Keratinocyte (primary cell): ENCODE results near the gene QRSL1.

ENCODE experiments used
- EZH2 ChIP-seq: IDR thresholded peaks from one replicate; pipeline ENCODE4 v1.6.1; 2012; ENCODE audit warnings: inconsistent platforms, mild to moderate bottlenecking, low read length, moderate library complexity
- TF ChIP-seq, protein P1 (sequence below), 3 experiments: IDR thresholded peaks in 1 of 3; conservative IDR thresholded peaks in 1 of 3; optimal IDR thresholded peaks in 1 of 3; 2 replicates in 2 of 3; 3 replicates in 1 of 3; pipeline versions ENCODE3 to v1.5.1; 2011; ENCODE audit warnings: low read length in 3 of 3, mild to moderate bottlenecking in 3 of 3, moderate library complexity in 2 of 3, control low read depth in 1 of 3, inconsistent platforms in 1 of 3; ENCODE audit not compliant: insufficient read depth in 2 of 3; ENCODE audit errors: extremely low read depth in 1 of 3

DNA sequence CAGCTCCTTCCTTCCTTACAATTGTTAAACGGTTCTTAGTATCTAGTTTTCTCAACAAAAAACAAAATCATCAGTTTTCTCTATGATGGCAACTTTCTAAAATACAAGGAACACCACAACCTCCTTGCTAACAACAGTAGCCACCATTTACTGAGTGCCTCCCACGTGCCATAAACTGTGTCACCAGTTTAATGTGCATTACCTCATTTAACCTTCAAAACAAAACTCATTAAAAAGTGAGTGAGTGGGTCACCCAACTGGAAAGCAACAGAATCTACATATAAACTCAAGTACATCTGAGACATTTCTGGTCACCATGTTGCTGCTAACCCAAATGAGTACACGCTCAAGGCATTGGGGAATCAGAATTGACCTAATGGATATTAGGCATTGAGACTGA, 11.1 kb upstream of the QRSL1 start:
- TF ChIP-seq EZH2, result no peak
- TF ChIP-seq, protein P1, sequence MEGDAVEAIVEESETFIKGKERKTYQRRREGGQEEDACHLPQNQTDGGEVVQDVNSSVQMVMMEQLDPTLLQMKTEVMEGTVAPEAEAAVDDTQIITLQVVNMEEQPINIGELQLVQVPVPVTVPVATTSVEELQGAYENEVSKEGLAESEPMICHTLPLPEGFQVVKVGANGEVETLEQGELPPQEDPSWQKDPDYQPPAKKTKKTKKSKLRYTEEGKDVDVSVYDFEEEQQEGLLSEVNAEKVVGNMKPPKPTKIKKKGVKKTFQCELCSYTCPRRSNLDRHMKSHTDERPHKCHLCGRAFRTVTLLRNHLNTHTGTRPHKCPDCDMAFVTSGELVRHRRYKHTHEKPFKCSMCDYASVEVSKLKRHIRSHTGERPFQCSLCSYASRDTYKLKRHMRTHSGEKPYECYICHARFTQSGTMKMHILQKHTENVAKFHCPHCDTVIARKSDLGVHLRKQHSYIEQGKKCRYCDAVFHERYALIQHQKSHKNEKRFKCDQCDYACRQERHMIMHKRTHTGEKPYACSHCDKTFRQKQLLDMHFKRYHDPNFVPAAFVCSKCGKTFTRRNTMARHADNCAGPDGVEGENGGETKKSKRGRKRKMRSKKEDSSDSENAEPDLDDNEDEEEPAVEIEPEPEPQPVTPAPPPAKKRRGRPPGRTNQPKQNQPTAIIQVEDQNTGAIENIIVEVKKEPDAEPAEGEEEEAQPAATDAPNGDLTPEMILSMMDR (optimal IDR thresholded peaks at IDR 0.05 in 1 of 3, IDR thresholded peaks at IDR 0.05 in 1 of 3, conservative IDR thresholded peaks at IDR 0.05 in 1 of 3; ENCODE audit: extremely low read depth in 1 of 3, insufficient read depth in 2 of 3, low read length in 3 of 3), result no peak
